PFSK-1 (cell line): Measurements from ENCODE around the gene ABCD1.

Experiments
- POLR2AphosphoS5 ChIP-seq: IDR thresholded peaks from 2 replicates; pipeline ENCODE4 v1.6.1; 2012; ENCODE audit warnings: low read depth, mild to moderate bottlenecking, control low read depth, low read length, moderate library complexity
- REST ChIP-seq, 2 experiments: IDR thresholded peaks; 2 replicates each; pipeline versions ENCODE4 v1.6.1 to v1.8.0; 2011 to 2012; ENCODE audit warnings: low read depth in 2 of 2, low read length in 2 of 2, control low read depth in 1 of 2, inconsistent platforms in 1 of 2, mild to moderate bottlenecking in 1 of 2, moderate library complexity in 1 of 2; ENCODE audit not compliant: insufficient read depth in 1 of 2
- SIN3A ChIP-seq: IDR thresholded peaks from 2 replicates; pipeline ENCODE4 v1.6.1; 2012; ENCODE audit warnings: mild to moderate bottlenecking, low read length, moderate library complexity, borderline replicate concordance; ENCODE audit not compliant: insufficient read depth
- TAF1 ChIP-seq: IDR thresholded peaks from 2 replicates; pipeline ENCODE4 v1.6.1; 2012; ENCODE audit warnings: low read length, control low read depth, borderline replicate concordance; ENCODE audit not compliant: insufficient read depth

DNA sequence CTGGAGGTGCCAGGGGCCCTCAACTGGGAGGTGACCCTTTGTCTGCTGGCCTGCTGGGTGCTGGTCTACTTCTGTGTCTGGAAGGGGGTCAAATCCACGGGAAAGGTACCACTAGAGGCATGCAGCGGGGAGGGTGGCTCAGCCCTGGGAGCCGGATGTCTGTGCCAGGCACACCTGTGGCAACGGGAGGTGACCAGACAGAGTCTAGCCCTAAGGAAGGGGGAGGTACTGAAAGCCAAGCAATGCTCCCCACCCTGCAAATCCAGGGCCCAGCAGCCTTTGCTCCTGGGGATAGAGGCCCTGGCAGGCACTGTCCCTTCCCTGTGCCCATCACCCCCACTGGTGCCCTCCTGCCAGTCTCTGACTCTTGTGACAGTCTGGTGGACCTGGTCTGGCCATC, 32.7 kb upstream of the ABCD1 start:
- TF ChIP-seq TAF1: no peak
- TF ChIP-seq POLR2AphosphoS5: no peak
- TF ChIP-seq REST (IDR thresholded peaks at IDR 0.05; ENCODE audit: insufficient read depth in 1 of 2, low read depth in 2 of 2, low read length in 2 of 2): no peak
- no peak for TF ChIP-seq SIN3A
